GM23338 (cell line): ENCODE results near the gene USP35. TPM values are rescaled to one million over a fixed set of nuclear protein-coding genes. Genes with fewer than 3 reads are reported as not detected.

Experiments
- ATAC-seq: fragments of 200-7000 bp; cut with Tn5 transposase; 3 replicates; pipeline ENCODE4 v1.9.1; 2020
- DNase-seq: peaks from one replicate; pipeline ENCODE4 v3.0.0-alpha.2; 2015; ENCODE audit warnings: low spot score
- H2AFZ ChIP-seq: fragments of 200-600 bp; sonication (generic); 2 replicates; pipeline ENCODE4 v1.8.0; 2016; ENCODE audit warnings: antibody characterized with exemption, mild to moderate bottlenecking, moderate library complexity
- H3F3A ChIP-seq: fragments of 200-600 bp; sonication (generic); replicated peaks from 2 replicates; pipeline ENCODE4 v1.8.0; 2017; ENCODE audit warnings: antibody characterized with exemption, mixed run types, low read depth
- H3K27ac ChIP-seq: fragments of 200-600 bp; sonication (generic); 2 replicates; pipeline ENCODE4 v1.6.1; 2016; ENCODE audit warnings: low read depth
- H3K27me3 ChIP-seq: fragments of 200-600 bp; sonication (generic); 2 replicates; pipeline ENCODE4 v1.8.0; 2016; ENCODE audit warnings: mild to moderate bottlenecking, mixed run types, moderate library complexity; ENCODE audit not compliant: insufficient read depth
- H3K36me3 ChIP-seq: fragments of 200-600 bp; sonication (generic); 2 replicates; pipeline ENCODE4 v1.8.0; 2016; ENCODE audit warnings: mild to moderate bottlenecking; ENCODE audit not compliant: insufficient read depth
- H3K4me1 ChIP-seq: fragments of 200-600 bp; sonication (generic); 2 replicates; pipeline ENCODE4 v1.8.0; 2016; ENCODE audit warnings: mild to moderate bottlenecking, moderate library complexity; ENCODE audit not compliant: insufficient read depth
- H3K4me2 ChIP-seq: fragments of 200-600 bp; sonication (generic); 2 replicates; pipeline ENCODE4 v1.7.1; 2017; ENCODE audit warnings: mixed run types
- H3K4me3 ChIP-seq: fragments of 200-600 bp; sonication (generic); 2 replicates; pipeline ENCODE4 v1.6.1; 2016; ENCODE audit warnings: mixed run types
- H3K79me2 ChIP-seq: fragments of 200-600 bp; sonication (generic); replicated peaks from 2 replicates; pipeline ENCODE4 v1.8.0; 2017; ENCODE audit warnings: mild to moderate bottlenecking; ENCODE audit not compliant: insufficient read depth
- H3K9me2 ChIP-seq: fragments of 200-600 bp; sonication (generic); 2 replicates; pipeline ENCODE4 v1.8.0; 2017; ENCODE audit not compliant: insufficient read depth
- H4K20me1 ChIP-seq: fragments of 200-600 bp; sonication (generic); replicated peaks from 2 replicates; pipeline ENCODE4 v1.8.0; 2017; ENCODE audit warnings: mild to moderate bottlenecking; ENCODE audit not compliant: insufficient read depth
- H3K27ac Mint-ChIP-seq: 2 replicates; pipeline ENCODE4 v1.8.0; 2020; ENCODE audit warnings: inconsistent platforms, mild to moderate bottlenecking, moderate library complexity, mixed read lengths
- H3K27me3 Mint-ChIP-seq: 3 replicates; pipeline ENCODE4 v1.8.0; 2022; ENCODE audit warnings: low read depth, mild to moderate bottlenecking, moderate library complexity, mixed read lengths, inconsistent platforms; ENCODE audit not compliant: insufficient read depth, poor library complexity
- H3K36me3 Mint-ChIP-seq: 3 replicates; pipeline ENCODE4 v1.8.0; 2021; ENCODE audit warnings: low read depth, mild to moderate bottlenecking, inconsistent platforms, moderate library complexity, mixed read lengths
- H3K4me1 Mint-ChIP-seq: 3 replicates; pipeline ENCODE4 v1.8.0; 2020; ENCODE audit warnings: mild to moderate bottlenecking, inconsistent platforms, mixed read lengths
- H3K4me3 Mint-ChIP-seq: 3 replicates; pipeline ENCODE4 v1.8.0; 2021; ENCODE audit warnings: moderate library complexity, mild to moderate bottlenecking, inconsistent platforms, mixed read lengths
- H3K9me3 Mint-ChIP-seq: 3 replicates; pipeline ENCODE4 v1.8.0; 2020; ENCODE audit warnings: moderate library complexity, mild to moderate bottlenecking, inconsistent platforms, mixed read lengths
- EZH2 ChIP-seq: fragments of 200-600 bp; sonication (generic); IDR thresholded peaks from one replicate; pipeline ENCODE4 v1.8.0; 2017; ENCODE audit warnings: antibody characterized with exemption, mild to moderate bottlenecking, low read depth; ENCODE audit not compliant: unreplicated experiment
- POLR2AphosphoS5 ChIP-seq: IDR thresholded peaks from 2 replicates; pipeline ENCODE4 v1.6.1; 2016; ENCODE audit warnings: antibody characterized with exemption, low read depth
- ZNF114 ChIP-seq: fragments of 250-450 bp; sonication (Bioruptor Pico); IDR thresholded peaks from 2 replicates; pipeline ENCODE4 v1.5.0; 2020; ENCODE audit warnings: mild to moderate bottlenecking, moderate library complexity
- polyA plus RNA-seq: library from polyadenylated mRNA; unstranded; fragments of >200 nt; fragmentation: Nextera tagmentation; extraction: Ambion mirVana; gene quantifications from 2 replicates; pipeline ENCODE4 v1.2.1, GENCODE V29; 2016
- total RNA-seq: library from RNA; depleted of rRNA; stranded (reverse); fragments of >200 nt; shearing (Covaris generic); gene quantifications from 2 replicates; pipeline ENCODE4 v1.2.3, GENCODE V29; 2014
- TF ChIP-seq, protein P1 (sequence below): fragments of 250-450 bp; sonication (Bioruptor Pico); IDR thresholded peaks from 2 replicates; pipeline ENCODE4 v1.5.0; 2020; ENCODE audit warnings: mild to moderate bottlenecking, moderate library complexity

The USP35 gene
- total and polyA plus RNA-seq, 2 experiments from 2014 or later: 2.5 to 10.7 TPM

- TF ChIP-seq, protein P1, sequence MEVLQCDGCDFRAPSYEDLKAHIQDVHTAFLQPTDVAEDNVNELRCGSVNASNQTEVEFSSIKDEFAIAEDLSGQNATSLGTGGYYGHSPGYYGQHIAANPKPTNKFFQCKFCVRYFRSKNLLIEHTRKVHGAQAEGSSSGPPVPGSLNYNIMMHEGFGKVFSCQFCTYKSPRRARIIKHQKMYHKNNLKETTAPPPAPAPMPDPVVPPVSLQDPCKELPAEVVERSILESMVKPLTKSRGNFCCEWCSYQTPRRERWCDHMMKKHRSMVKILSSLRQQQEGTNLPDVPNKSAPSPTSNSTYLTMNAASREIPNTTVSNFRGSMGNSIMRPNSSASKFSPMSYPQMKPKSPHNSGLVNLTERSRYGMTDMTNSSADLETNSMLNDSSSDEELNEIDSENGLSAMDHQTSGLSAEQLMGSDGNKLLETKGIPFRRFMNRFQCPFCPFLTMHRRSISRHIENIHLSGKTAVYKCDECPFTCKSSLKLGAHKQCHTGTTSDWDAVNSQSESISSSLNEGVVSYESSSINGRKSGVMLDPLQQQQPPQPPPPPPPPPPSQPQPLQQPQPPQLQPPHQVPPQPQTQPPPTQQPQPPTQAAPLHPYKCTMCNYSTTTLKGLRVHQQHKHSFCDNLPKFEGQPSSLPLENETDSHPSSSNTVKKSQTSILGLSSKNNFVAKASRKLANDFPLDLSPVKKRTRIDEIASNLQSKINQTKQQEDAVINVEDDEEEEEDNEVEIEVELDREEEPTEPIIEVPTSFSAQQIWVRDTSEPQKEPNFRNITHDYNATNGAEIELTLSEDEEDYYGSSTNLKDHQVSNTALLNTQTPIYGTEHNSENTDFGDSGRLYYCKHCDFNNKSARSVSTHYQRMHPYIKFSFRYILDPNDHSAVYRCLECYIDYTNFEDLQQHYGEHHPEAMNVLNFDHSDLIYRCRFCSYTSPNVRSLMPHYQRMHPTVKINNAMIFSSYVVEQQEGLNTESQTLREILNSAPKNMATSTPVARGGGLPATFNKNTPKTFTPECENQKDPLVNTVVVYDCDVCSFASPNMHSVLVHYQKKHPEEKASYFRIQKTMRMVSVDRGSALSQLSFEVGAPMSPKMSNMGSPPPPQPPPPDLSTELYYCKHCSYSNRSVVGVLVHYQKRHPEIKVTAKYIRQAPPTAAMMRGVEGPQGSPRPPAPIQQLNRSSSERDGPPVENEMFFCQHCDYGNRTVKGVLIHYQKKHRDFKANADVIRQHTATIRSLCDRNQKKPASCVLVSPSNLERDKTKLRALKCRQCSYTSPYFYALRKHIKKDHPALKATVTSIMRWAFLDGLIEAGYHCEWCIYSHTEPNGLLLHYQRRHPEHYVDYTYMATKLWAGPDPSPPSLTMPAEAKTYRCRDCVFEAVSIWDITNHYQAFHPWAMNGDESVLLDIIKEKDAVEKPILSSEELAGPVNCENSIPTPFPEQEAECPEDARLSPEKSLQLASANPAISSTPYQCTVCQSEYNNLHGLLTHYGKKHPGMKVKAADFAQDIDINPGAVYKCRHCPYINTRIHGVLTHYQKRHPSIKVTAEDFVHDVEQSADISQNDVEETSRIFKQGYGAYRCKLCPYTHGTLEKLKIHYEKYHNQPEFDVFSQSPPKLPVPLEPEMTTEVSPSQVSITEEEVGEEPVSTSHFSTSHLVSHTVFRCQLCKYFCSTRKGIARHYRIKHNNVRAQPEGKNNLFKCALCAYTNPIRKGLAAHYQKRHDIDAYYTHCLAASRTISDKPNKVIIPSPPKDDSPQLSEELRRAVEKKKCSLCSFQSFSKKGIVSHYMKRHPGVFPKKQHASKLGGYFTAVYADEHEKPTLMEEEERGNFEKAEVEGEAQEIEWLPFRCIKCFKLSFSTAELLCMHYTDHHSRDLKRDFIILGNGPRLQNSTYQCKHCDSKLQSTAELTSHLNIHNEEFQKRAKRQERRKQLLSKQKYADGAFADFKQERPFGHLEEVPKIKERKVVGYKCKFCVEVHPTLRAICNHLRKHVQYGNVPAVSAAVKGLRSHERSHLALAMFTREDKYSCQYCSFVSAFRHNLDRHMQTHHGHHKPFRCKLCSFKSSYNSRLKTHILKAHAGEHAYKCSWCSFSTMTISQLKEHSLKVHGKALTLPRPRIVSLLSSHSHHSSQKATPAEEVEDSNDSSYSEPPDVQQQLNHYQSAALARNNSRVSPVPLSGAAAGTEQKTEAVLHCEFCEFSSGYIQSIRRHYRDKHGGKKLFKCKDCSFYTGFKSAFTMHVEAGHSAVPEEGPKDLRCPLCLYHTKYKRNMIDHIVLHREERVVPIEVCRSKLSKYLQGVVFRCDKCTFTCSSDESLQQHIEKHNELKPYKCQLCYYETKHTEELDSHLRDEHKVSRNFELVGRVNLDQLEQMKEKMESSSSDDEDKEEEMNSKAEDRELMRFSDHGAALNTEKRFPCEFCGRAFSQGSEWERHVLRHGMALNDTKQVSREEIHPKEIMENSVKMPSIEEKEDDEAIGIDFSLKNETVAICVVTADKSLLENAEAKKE (CRISPR knock-in tag): no peak
- no peak for TF ChIP-seq POLR2AphosphoS5
- TF ChIP-seq EZH2: no peak
These were observed 45.3 kb downstream of the USP35 start (continued) for GRCh38 chr11:78234006-78234405.

- Mint-ChIP-seq H3K27me3 (no peaks in the 10 kb centered on the region), H3K27ac (no peak overlapping the region), H3K36me3 (peaks cover 8% of the 10 kb centered on the region; the same call in 1 of the 3 replicates), H3K4me1 (no peaks in the 10 kb centered on the region; the same call in 2 of the 3 replicates), H3K4me3 (no peak overlapping the region), H3K9me3 (0 out of 3 replicates have a peak, but pooled peaks cover 6% of the 10 kb centered on the region)
- Histone ChIP-seq H3K9me2 (no peaks in the 10 kb centered on the region), H3K27me3 (no peaks in the 10 kb centered on the region), H3K79me2 (no peaks in the 10 kb centered on the region), H3K4me2 (no peak overlapping the region), H3K36me3 (no peaks in the 10 kb centered on the region), H3K4me1 (no peaks in the 10 kb centered on the region; the same call in 1 of the 2 replicates), H3K27ac (no peak overlapping the region), H3K4me3 (no peak overlapping the region), H3F3A (no peaks in the 10 kb centered on the region), H2AFZ (no peak overlapping the region), H4K20me1 (no peaks in the 10 kb centered on the region; the same call in 1 of the 2 replicates)
- no peak for TF ChIP-seq ZNF114 (CRISPR knock-in tag)
- TF ChIP-seq, protein P1 (CRISPR knock-in tag): no peak
- no peak for DNase-seq
- no peak for ATAC-seq
These were observed 48.8 kb downstream of the USP35 start for GRCh38 chr11:78237293-78238046.
